ENCODE measurements around the gene SMIM44. TPM values are rescaled to one million over a fixed set of nuclear protein-coding genes. Genes with fewer than 3 reads are reported as not detected.

SMIM44 gene
- total RNA-seq, 1 donor from 2014 or later, result not detected

GRCh38 chr19:3481241-3482090, 1.8 kb downstream of the SMIM44 start:
- FAIRE-seq, result no peak

GRCh38 chr19:3480383-3481091, 2.7 kb downstream of the SMIM44 start, which contains the start of gene SMIM24:
SMIM24 (minus strand) TSS chr19:3480525; CDS start chr19:3480463, 62 bp downstream.
- FAIRE-seq (no peak), DNase-seq (ENCODE audit: low read depth) (no peak)
- no peaks in the 10 kb centered on the region for H3K36me3 ChIP-seq (ENCODE audit: control insufficient read depth, insufficient read depth, low read length)
- TF ChIP-seq CTCF (IDR thresholded peaks at IDR 0.05; ENCODE audit: insufficient read depth, low read length, severe bottlenecking), result no peak
- no peak within 1 kb of the TSS for H3K4me3 ChIP-seq (ENCODE audit: low read depth, low read length)
- peaks cover 5% of the 10 kb centered on the region for H3K27me3 ChIP-seq (ENCODE audit: control insufficient read depth, insufficient read depth, low read length)

More at GRCh38 chr19:3481241-3482090, 1.8 kb downstream of the SMIM44 start:
- no peaks in the 10 kb centered on the region for H3K36me3 ChIP-seq (ENCODE audit: control insufficient read depth, insufficient read depth, low read length)
- DNase-seq (ENCODE audit: low read depth), result no peak
- H3K4me3 ChIP-seq (ENCODE audit: low read depth, low read length), result no peak overlapping the region
- TF ChIP-seq CTCF (IDR thresholded peaks at IDR 0.05; ENCODE audit: insufficient read depth, low read length, severe bottlenecking), result no peak
- peaks cover 5% of the 10 kb centered on the region for H3K27me3 ChIP-seq (ENCODE audit: control insufficient read depth, insufficient read depth, low read length)

GRCh38 chr19:3479834-3480215, 3.4 kb downstream of the SMIM44 start:
- TF ChIP-seq CTCF (IDR thresholded peaks at IDR 0.05; ENCODE audit: insufficient read depth, low read length, severe bottlenecking), result no peak
- no peaks in the 10 kb centered on the region for H3K36me3 ChIP-seq (ENCODE audit: control insufficient read depth, insufficient read depth, low read length)
- H3K4me3 ChIP-seq (ENCODE audit: low read depth, low read length), result no peak overlapping the region
- peaks cover 8% of the 10 kb centered on the region for H3K27me3 ChIP-seq (ENCODE audit: control insufficient read depth, insufficient read depth, low read length)
- DNase-seq (ENCODE audit: low read depth) (no peak), FAIRE-seq (no peak)

- FAIRE-seq (no peak), DNase-seq (ENCODE audit: low read depth) (no peak)
- no peaks in the 10 kb centered on the region for H3K36me3 ChIP-seq (ENCODE audit: control insufficient read depth, insufficient read depth, low read length)
- no peak for TF ChIP-seq CTCF (IDR thresholded peaks at IDR 0.05; ENCODE audit: insufficient read depth, low read length, severe bottlenecking)
- H3K27me3 ChIP-seq (ENCODE audit: control insufficient read depth, insufficient read depth, low read length), result peaks cover 8% of the 10 kb centered on the region
- no peak overlapping the region for H3K4me3 ChIP-seq (ENCODE audit: low read depth, low read length)
These were observed 3.9 kb downstream of the SMIM44 start for GRCh38 chr19:3479177-3479833.

- FAIRE-seq (no peak), DNase-seq (ENCODE audit: low read depth) (no peak)
- H3K27me3 ChIP-seq (ENCODE audit: control insufficient read depth, insufficient read depth, low read length), result peaks cover 9% of the 10 kb centered on the region
- H3K4me3 ChIP-seq (ENCODE audit: low read depth, low read length), result no peak overlapping the region
- no peaks in the 10 kb centered on the region for H3K36me3 ChIP-seq (ENCODE audit: control insufficient read depth, insufficient read depth, low read length)
- TF ChIP-seq CTCF (IDR thresholded peaks at IDR 0.05; ENCODE audit: insufficient read depth, low read length, severe bottlenecking), result no peak
These were observed 4.6 kb downstream of the SMIM44 start for GRCh38 chr19:3478409-3479176.

Measured in bronchial epithelial cell (primary cell).